ENCODE data around the gene OR10A6. TPM values are rescaled to one million over a fixed set of nuclear protein-coding genes. Genes with fewer than 3 reads are reported as not detected.

The OR10A6 gene
- polyA plus RNA-seq, 1 donor: not detected

Other genes starting within 250 kb of the OR10A6 start
- gene OVCH2, start 224.8 kb downstream of the OR10A6 start, polyA plus RNA-seq (ENCODE audit: insufficient read length): 0.13 TPM
- gene OR5P2, start 134.3 kb downstream of the OR10A6 start, polyA plus RNA-seq (ENCODE audit: insufficient read length): not detected
- not detected for gene OR5P3, start 100.4 kb downstream of the OR10A6 start, polyA plus RNA-seq (ENCODE audit: insufficient read length)
- not detected for gene OR10A3, start 10.4 kb upstream of the OR10A6 start, polyA plus RNA-seq (ENCODE audit: insufficient read length)
- gene NLRP10, start 34.2 kb upstream of the OR10A6 start, polyA plus RNA-seq (ENCODE audit: insufficient read length): not detected
- 388 TPM for gene EIF3F, start 56.1 kb upstream of the OR10A6 start, polyA plus RNA-seq (ENCODE audit: insufficient read length)
- 12.3 TPM for gene TUB, start 149.9 kb upstream of the OR10A6 start, polyA plus RNA-seq (ENCODE audit: insufficient read length)
- gene RIC3, start 237.8 kb upstream of the OR10A6 start, polyA plus RNA-seq (ENCODE audit: insufficient read length): 0.30 TPM

Data from forelimb muscle (tissue), 1 donor.